Activated T-cell treated with anti-CD3 and anti-CD28 coated beads, Interleukin-2, amount 50 U/mL, for 72 hours (primary cell): ENCODE results near the gene PHLDB1. TPM values are rescaled to one million over a fixed set of nuclear protein-coding genes. Genes with fewer than 3 reads are reported as not detected.

Experiments
- ATAC-seq, 2 donors: fragments of 150-1000 bp; cut with Tn5 transposase; replicated peaks in 1 of 2; 2 replicates each; pipeline ENCODE4 v1.10.0; 2021; ENCODE audit warnings: moderate library complexity in 2 of 2, mild to moderate bottlenecking in 1 of 2
- DNase-seq, 2 donors: peaks; one replicate each; pipeline ENCODE4 v3.0.0; 2021 to 2022; ENCODE audit warnings: mixed read lengths in 1 of 2
- H3K27ac Mint-ChIP-seq: one replicate; pipeline ENCODE4 v1.8.0; 2022; ENCODE audit warnings: mild to moderate bottlenecking, moderate library complexity, mixed read lengths
- H3K27me3 Mint-ChIP-seq: one replicate; pipeline ENCODE4 v1.8.0; 2022; ENCODE audit warnings: low read depth, mixed read lengths
- H3K36me3 Mint-ChIP-seq, 2 donors: one replicate each; pipeline ENCODE4 v1.8.0; 2022; ENCODE audit warnings: mixed read lengths in 2 of 2, mild to moderate bottlenecking in 1 of 2; ENCODE audit not compliant: insufficient read depth in 2 of 2
- H3K4me1 Mint-ChIP-seq: one replicate; pipeline ENCODE4 v1.8.0; 2022; ENCODE audit warnings: low read depth, mixed read lengths
- H3K4me3 Mint-ChIP-seq, 2 donors: one replicate each; pipeline ENCODE4 v1.8.0; 2022; ENCODE audit warnings: mild to moderate bottlenecking in 2 of 2, mixed read lengths in 2 of 2, moderate library complexity in 2 of 2
- H3K9me3 Mint-ChIP-seq, 2 donors: one replicate each; pipeline ENCODE4 v1.8.0; 2022; ENCODE audit warnings: mixed read lengths in 2 of 2
- total RNA-seq, 2 donors: library from RNA; stranded (reverse); gene quantifications; one replicate each; pipeline ENCODE4 v1.2.3, GENCODE V29; 2022

PHLDB1 gene
- total RNA-seq, 2 donors from 2014 or later, result 3.6 to 3.8 TPM

GRCh38 chr11:118620529-118621070, 13.2 kb downstream of the PHLDB1 start:
- no peak for DNase-seq
- Mint-ChIP-seq H3K36me3 (no peaks in the 10 kb centered on the region), H3K4me1 (peaks cover 15% of the 10 kb centered on the region), H3K27ac (no peak overlapping the region), H3K9me3 (no peaks in the 10 kb centered on the region), H3K4me3 (peak overlapping the region; percentile 80), H3K27me3 (peaks cover 4% of the 10 kb centered on the region)
- ATAC-seq, result no peak

DNA sequence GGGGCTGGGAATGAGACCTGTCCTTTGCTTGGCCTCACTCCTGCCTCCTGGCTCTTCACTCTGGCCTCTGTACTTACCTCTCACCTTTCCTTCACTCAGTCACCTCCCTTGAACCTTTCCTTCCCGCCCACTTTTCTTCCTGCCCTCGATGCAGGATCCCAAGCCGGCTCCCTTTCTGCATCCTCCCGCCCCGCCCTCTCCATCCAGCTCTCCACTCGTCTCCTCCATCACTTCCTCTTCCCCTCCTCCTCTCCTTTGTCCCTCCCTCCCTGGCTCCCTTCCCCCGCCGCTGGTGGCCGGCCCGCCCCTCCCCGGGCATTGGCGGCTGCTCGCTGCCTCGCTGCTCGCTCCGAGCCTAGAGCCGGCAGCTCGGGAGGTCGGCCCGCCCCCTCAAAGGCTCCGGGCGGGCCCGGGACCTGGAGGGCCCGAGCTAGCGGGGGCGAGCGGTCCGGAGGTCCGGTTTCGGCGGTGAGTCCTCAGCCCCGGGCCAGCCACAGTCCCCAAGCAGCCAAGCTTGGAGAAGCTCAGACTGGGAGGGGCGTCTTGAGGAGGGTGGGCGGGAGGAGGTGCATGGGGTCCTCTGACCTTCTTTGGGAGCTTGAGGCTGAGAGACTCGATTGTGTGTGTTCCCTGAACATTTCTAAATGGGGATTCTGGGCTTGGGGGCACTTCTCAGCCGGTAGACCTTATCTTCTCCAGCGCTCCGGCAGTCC, 13.8 kb downstream of the PHLDB1 start:
- H3K27ac Mint-ChIP-seq, result no peak overlapping the region
- no peaks in the 10 kb centered on the region for H3K36me3 Mint-ChIP-seq
- peak; percentile 38 to 41 for DNase-seq
- H3K9me3 Mint-ChIP-seq, result no peaks in the 10 kb centered on the region
- H3K27me3 Mint-ChIP-seq, result peaks cover 4% of the 10 kb centered on the region
- H3K4me1 Mint-ChIP-seq, result peaks cover 15% of the 10 kb centered on the region
- H3K4me3 Mint-ChIP-seq, result peak overlapping the region; percentile 80
- peak; percentile 69 to 73 for ATAC-seq

DNA sequence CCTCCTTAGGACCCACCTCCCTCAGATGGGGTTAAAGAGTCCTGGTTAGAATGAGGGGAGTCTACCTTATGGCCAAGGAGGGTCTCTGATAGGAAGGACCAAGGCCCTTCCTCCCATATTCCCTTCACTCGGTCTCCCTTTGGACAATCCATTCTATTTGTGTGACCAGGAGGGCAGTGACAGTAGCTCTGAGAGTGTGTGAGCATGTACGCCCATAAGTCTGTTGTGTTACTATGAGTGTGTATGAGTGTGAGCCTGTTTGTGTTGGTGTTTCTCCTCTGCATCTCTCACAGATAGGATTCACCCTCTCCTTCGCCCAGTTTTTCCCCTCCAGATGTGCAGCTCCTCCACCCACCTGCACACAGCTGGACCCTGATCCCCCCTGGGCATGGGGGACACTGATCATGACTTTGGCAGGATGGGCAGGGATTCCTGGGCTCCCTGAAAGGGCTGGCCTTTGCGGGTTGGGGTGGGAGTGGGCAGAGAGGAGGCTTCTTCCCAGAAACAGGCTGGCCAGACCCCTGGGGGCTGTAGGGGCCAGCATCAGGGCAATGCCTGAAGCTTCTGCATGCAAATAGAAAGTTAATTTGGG, 14.5 kb downstream of the PHLDB1 start:
- H3K27me3 Mint-ChIP-seq, result peaks cover 4% of the 10 kb centered on the region
- no peak for ATAC-seq
- H3K9me3 Mint-ChIP-seq, result no peaks in the 10 kb centered on the region
- DNase-seq, result no peak
- H3K4me1 Mint-ChIP-seq, result peaks cover 15% of the 10 kb centered on the region
- no peaks in the 10 kb centered on the region for H3K36me3 Mint-ChIP-seq
- peak overlapping the region; percentile 13 to 62 for H3K4me3 Mint-ChIP-seq
- no peak overlapping the region for H3K27ac Mint-ChIP-seq

DNA sequence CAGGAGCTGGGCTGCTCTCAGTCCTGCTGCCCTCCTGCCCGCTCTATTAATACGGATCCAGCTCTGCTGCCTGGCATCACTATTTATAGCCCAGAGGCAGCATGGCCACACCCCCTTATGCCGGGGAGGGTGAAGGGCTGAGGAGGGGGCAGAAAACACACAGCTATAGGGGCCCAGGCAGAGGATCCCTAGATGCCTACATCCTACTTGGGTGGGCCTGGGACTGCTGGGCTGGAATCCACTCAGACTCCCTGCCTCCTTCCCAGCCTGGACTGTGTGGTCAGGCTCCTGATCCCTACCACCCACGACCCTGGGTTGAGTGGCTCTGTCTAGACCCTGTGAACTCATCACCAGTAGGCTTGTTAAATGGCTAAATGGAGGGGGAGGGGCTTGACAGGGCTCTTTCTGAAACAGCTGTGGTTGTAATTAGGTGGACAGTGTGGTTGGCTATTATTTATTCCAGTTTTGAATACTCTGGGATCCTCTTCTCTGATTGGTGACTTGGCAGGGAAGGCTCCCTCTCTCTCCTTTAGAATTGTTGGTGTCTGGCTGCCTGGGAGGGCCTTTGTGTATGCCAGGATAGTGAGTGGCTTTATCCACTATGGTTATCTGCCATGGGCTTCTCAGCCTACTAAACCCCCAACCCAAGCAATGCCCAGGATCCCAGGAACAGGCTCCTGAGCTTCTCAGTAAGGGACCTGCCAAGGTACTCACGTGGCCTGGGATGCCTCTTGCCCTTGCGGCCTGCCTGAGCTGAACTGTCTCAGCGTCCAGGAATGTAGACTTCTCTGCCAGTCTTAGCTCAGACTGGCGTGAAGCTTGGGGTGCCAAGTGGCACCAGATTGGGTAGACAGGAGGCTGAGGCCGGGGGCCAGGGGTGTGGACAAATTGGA, 15.2 kb downstream of the PHLDB1 start:
- Mint-ChIP-seq H3K4me3 (no peak overlapping the region), H3K27me3 (peaks cover 4% of the 10 kb centered on the region), H3K36me3 (no peaks in the 10 kb centered on the region), H3K4me1 (peaks cover 15% of the 10 kb centered on the region), H3K9me3 (no peaks in the 10 kb centered on the region), H3K27ac (no peak overlapping the region)
- no peak for ATAC-seq
- no peak for DNase-seq

- H3K4me1 Mint-ChIP-seq, result peaks cover 15% of the 10 kb centered on the region
- ATAC-seq (no peak), DNase-seq (no peak)
- no peaks in the 10 kb centered on the region for H3K9me3 Mint-ChIP-seq
- no peak overlapping the region for H3K4me3 Mint-ChIP-seq
- H3K36me3 Mint-ChIP-seq, result no peaks in the 10 kb centered on the region
- H3K27ac Mint-ChIP-seq, result no peak overlapping the region
- H3K27me3 Mint-ChIP-seq, result peaks cover 4% of the 10 kb centered on the region
These were observed 15.8 kb downstream of the PHLDB1 start for GRCh38 chr11:118623269-118623655.

GRCh38 chr11:118625036-118625690, 17.7 kb downstream of the PHLDB1 start:
- peaks cover 7% of the 10 kb centered on the region for H3K4me1 Mint-ChIP-seq
- H3K4me3 Mint-ChIP-seq, result no peak overlapping the region
- H3K27me3 Mint-ChIP-seq, result peaks cover 4% of the 10 kb centered on the region
- no peak for ATAC-seq
- H3K36me3 Mint-ChIP-seq, result no peaks in the 10 kb centered on the region
- H3K27ac Mint-ChIP-seq, result no peak overlapping the region
- H3K9me3 Mint-ChIP-seq, result no peaks in the 10 kb centered on the region
- DNase-seq, result no peak

DNA sequence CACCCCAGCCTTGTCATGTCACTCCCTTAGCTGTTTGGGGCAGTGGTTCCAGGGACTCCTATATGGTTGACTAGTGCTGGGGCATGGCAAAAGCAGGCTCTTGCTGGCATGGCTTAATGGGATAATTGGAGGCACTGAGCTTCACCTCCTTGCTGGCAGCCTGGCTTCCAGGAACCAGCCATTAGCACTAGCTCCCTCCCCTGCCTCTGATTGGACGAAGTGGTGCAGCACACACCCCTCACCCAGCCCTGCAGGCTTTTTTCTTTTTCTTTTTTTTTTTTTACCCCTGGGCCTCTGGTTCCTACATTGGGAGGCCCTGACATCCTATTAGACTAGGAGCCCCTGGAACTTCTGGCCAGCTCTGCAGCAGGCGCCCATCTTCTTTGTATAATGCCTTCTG, 18.6 kb downstream of the PHLDB1 start:
- ATAC-seq (no peak), DNase-seq (no peak)
- Mint-ChIP-seq H3K4me1 (peaks cover 2% of the 10 kb centered on the region), H3K9me3 (no peaks in the 10 kb centered on the region), H3K4me3 (no peak overlapping the region), H3K27me3 (peaks cover 1% of the 10 kb centered on the region), H3K27ac (no peak overlapping the region), H3K36me3 (no peaks in the 10 kb centered on the region)

GRCh38 chr11:118627566-118627965, 20.2 kb downstream of the PHLDB1 start:
- Mint-ChIP-seq H3K9me3 (no peaks in the 10 kb centered on the region), H3K4me1 (no peaks in the 10 kb centered on the region), H3K4me3 (no peak overlapping the region), H3K27ac (no peak overlapping the region), H3K27me3 (no peaks in the 10 kb centered on the region), H3K36me3 (no peaks in the 10 kb centered on the region)
- DNase-seq (no peak), ATAC-seq (no peak)

- H3K9me3 Mint-ChIP-seq, result no peaks in the 10 kb centered on the region
- no peak overlapping the region for H3K27ac Mint-ChIP-seq
- no peaks in the 10 kb centered on the region for H3K27me3 Mint-ChIP-seq
- H3K4me3 Mint-ChIP-seq, result no peak overlapping the region
- H3K36me3 Mint-ChIP-seq, result no peaks in the 10 kb centered on the region
- no peaks in the 10 kb centered on the region for H3K4me1 Mint-ChIP-seq
- no peak for DNase-seq
- ATAC-seq, result no peak
These were observed 20.6 kb downstream of the PHLDB1 start for GRCh38 chr11:118628031-118628430.

- ATAC-seq, result no peak
- H3K27ac Mint-ChIP-seq, result no peak overlapping the region
- H3K4me1 Mint-ChIP-seq, result no peaks in the 10 kb centered on the region
- H3K4me3 Mint-ChIP-seq, result no peak overlapping the region
- no peaks in the 10 kb centered on the region for H3K27me3 Mint-ChIP-seq
- DNase-seq, result no peak
- H3K36me3 Mint-ChIP-seq, result no peaks in the 10 kb centered on the region
- H3K9me3 Mint-ChIP-seq, result no peaks in the 10 kb centered on the region
These were observed 21.0 kb downstream of the PHLDB1 start for GRCh38 chr11:118628432-118628831.

- Mint-ChIP-seq H3K36me3 (no peaks in the 10 kb centered on the region), H3K4me3 (no peak overlapping the region), H3K4me1 (no peaks in the 10 kb centered on the region), H3K27me3 (no peaks in the 10 kb centered on the region), H3K27ac (no peak overlapping the region), H3K9me3 (no peaks in the 10 kb centered on the region)
- ATAC-seq, result no peak
- DNase-seq, result no peak
These were observed 21.6 kb downstream of the PHLDB1 start for GRCh38 chr11:118628861-118629549.
